Nephron progenitor cell (in vitro differentiated cells): Measurements from ENCODE around the gene TMEM140.
"Not testable (repeated sequence)": the region's sequence is repeated elsewhere in the genome, so short reads cannot be mapped to it uniquely, and the experiment has no call there.

ENCODE experiments used
- DNase-seq: peaks from one replicate; pipeline ENCODE4 v3.0.0; 2021
- H3K27ac Mint-ChIP-seq: 2 replicates; pipeline ENCODE4 v1.8.0; 2021; ENCODE audit warnings: mild to moderate bottlenecking, moderate library complexity, mixed read lengths
- H3K27me3 Mint-ChIP-seq: 2 replicates; pipeline ENCODE4 v1.8.0; 2021; ENCODE audit warnings: mild to moderate bottlenecking, low read depth, mixed read lengths; ENCODE audit not compliant: poor library complexity
- H3K36me3 Mint-ChIP-seq: 2 replicates; pipeline ENCODE4 v1.8.0; 2021; ENCODE audit warnings: low read depth, mixed read lengths
- H3K4me1 Mint-ChIP-seq: 2 replicates; pipeline ENCODE4 v1.8.0; 2021; ENCODE audit warnings: mixed read lengths
- H3K4me3 Mint-ChIP-seq: 2 replicates; pipeline ENCODE4 v1.8.0; 2021; ENCODE audit warnings: mild to moderate bottlenecking, moderate library complexity, mixed read lengths
- H3K9me3 Mint-ChIP-seq: 2 replicates; pipeline ENCODE4 v1.8.0; 2021; ENCODE audit warnings: mild to moderate bottlenecking, moderate library complexity, mixed read lengths
- TF ChIP-seq, protein P1 (sequence below): fragments of 200-600 bp; sonication (generic); IDR thresholded peaks from 2 replicates; pipeline ENCODE4 v1.5.0; 2021; ENCODE audit warnings: antibody characterized with exemption

The TMEM140 gene

DNA sequence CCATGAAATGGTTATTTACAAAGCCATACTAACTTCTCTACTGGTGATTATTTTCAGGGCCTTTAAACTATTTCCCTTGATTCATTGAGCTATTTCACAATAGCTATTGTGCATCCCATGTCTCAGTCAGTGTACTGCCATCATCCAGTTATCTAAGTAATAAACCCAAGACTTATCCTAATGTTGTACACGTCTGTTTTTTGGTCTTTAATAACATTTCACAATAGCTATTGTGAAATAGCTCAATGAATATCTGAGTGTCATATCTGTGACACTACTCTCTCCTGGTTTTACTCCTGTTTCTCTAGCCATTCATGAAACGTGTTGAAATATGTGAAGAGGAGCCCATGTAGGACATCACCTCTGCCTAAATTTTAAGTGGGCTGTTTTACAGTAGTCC lies 36.5 kb upstream of the TMEM140 start:
- Mint-ChIP-seq H3K27ac (no peak overlapping the region), H3K4me1 (no peaks in the 10 kb centered on the region), H3K4me3 (no peak overlapping the region), H3K27me3 (peaks cover 8% of the 10 kb centered on the region), H3K36me3 (no peaks in the 10 kb centered on the region), H3K9me3 (no peaks in the 10 kb centered on the region)
- no peak for DNase-seq
- TF ChIP-seq, protein P1, sequence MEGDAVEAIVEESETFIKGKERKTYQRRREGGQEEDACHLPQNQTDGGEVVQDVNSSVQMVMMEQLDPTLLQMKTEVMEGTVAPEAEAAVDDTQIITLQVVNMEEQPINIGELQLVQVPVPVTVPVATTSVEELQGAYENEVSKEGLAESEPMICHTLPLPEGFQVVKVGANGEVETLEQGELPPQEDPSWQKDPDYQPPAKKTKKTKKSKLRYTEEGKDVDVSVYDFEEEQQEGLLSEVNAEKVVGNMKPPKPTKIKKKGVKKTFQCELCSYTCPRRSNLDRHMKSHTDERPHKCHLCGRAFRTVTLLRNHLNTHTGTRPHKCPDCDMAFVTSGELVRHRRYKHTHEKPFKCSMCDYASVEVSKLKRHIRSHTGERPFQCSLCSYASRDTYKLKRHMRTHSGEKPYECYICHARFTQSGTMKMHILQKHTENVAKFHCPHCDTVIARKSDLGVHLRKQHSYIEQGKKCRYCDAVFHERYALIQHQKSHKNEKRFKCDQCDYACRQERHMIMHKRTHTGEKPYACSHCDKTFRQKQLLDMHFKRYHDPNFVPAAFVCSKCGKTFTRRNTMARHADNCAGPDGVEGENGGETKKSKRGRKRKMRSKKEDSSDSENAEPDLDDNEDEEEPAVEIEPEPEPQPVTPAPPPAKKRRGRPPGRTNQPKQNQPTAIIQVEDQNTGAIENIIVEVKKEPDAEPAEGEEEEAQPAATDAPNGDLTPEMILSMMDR = no peak

DNA sequence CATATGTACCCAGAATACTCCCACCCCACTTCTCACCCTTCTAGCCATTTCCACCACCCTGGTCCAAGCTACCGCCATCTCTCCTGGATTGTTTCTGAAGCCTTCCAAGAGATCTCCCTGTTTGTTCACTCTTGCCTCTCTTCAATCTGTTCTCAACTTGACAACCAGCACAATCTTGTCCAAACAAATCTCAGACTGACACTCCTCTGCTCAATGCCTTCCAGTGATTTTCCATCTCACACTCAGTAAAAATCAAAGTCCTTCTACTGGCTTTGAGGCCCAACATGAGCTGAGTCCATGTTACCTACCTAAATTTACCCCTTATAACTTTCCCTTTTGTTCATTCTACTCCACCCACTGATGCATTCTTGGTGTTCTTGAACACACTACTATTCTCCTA lies 33.2 kb upstream of the TMEM140 start:
- H3K27me3 Mint-ChIP-seq = no peaks in the 10 kb centered on the region
- no peak overlapping the region for H3K4me3 Mint-ChIP-seq
- TF ChIP-seq, protein P1 = no peak
- no peak overlapping the region for H3K27ac Mint-ChIP-seq
- H3K4me1 Mint-ChIP-seq = no peaks in the 10 kb centered on the region
- peaks cover 7% of the 10 kb centered on the region for H3K9me3 Mint-ChIP-seq
- no peak for DNase-seq
- peaks cover 6% of the 10 kb centered on the region for H3K36me3 Mint-ChIP-seq

DNA sequence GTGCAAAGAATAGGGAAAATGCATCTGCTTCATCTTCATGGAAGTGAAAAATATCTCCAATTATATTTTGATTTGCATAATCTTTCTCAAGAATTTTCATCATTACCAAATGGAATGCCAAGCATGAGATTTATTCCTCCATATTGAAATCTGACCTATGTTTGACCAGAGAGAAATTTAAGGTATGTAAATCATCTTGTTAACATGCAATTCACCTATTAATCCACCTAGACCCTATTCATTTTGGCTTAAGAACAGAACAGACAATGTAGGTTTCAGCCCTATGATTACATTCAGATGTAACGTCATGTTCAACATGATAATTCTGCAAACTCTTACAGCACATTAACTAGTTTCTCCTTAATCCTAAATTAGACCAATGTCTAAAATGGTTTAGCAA lies 30.8 kb upstream of the TMEM140 start:
- Mint-ChIP-seq H3K27ac (no peak overlapping the region), H3K36me3 (peaks cover 17% of the 10 kb centered on the region), H3K27me3 (no peaks in the 10 kb centered on the region), H3K9me3 (peaks cover 25% of the 10 kb centered on the region), H3K4me1 (no peaks in the 10 kb centered on the region), H3K4me3 (no peak overlapping the region)
- TF ChIP-seq, protein P1 = no peak
- DNase-seq = no peak

DNA sequence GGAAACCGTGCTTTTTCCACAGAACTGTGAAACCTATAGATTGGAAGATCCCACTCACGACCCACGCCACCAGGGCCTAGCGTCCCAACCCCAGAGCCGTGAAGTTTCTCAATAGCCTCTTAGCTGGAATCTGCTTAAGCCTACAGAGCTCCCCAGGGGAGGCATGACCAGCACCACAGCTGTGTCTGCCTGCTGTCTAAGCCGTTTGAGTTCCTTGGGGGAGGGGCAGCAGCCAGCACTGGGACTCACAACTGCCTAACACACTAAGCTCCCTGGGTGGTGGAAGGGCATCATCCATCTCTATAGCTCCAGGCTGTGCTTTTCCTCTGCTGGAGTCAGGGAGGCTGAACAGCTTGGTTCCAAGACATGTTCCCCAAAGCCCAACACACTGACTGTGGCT lies 26.0 kb upstream of the TMEM140 start:
- no peak overlapping the region for H3K4me3 Mint-ChIP-seq
- no peaks in the 10 kb centered on the region for H3K4me1 Mint-ChIP-seq
- H3K27ac Mint-ChIP-seq = no peak overlapping the region
- TF ChIP-seq, protein P1 = no peak
- H3K9me3 Mint-ChIP-seq = peaks cover 25% of the 10 kb centered on the region
- no peaks in the 10 kb centered on the region for H3K27me3 Mint-ChIP-seq
- no peak for DNase-seq
- peaks cover 17% of the 10 kb centered on the region for H3K36me3 Mint-ChIP-seq

DNA sequence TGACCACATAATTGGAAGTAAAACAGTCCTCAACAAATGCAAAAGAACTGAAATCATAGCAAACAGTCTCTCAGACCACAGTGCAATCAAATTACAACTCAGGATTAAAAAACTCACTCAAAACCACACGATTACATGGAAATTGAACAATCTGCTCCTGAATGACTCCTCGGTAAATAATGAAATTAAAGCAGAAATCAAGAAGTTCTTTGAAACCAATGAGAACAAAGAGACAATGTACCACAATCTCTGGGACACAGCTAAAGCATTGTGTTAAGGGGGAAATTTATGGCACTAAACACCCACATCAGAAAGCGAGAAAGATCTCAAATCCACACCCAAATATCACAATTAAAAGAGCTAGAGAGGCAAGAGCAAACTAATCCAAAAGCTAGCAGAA lies 23.2 kb upstream of the TMEM140 start:
- H3K4me1 Mint-ChIP-seq, H3K4me3 Mint-ChIP-seq, DNase-seq, H3K27me3 Mint-ChIP-seq, H3K27ac Mint-ChIP-seq: not testable (repeated sequence)
- Mint-ChIP-seq H3K9me3 (peaks cover 18% of the 10 kb centered on the region), H3K36me3 (peaks cover 11% of the 10 kb centered on the region)

DNA sequence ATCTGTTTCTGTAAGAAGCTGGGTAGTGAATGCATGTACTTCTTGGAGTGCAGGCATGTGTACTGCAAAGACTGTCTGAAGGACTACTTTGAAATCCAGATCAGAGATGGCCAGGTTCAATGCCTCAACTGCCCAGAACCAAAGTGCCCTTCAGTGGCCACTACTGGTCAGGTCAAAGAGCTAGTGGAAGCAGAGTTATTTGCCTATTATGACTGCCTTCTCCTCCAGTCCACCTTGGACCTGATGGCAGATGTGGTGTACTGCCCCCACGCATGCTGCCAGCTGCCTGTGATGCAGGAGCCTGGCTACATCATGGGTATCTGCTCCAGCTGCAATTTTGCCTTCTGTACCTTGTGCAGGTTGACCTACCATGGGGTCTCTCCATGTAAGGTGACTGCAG lies 18.9 kb upstream of the TMEM140 start:
- no peaks in the 10 kb centered on the region for H3K4me1 Mint-ChIP-seq
- H3K4me3 Mint-ChIP-seq = no peak overlapping the region
- no peak for DNase-seq
- H3K9me3 Mint-ChIP-seq = peaks cover 24% of the 10 kb centered on the region
- no peak overlapping the region for H3K27ac Mint-ChIP-seq
- H3K27me3 Mint-ChIP-seq = no peaks in the 10 kb centered on the region
- TF ChIP-seq, protein P1 = no peak
- peaks cover 16% of the 10 kb centered on the region for H3K36me3 Mint-ChIP-seq

DNA sequence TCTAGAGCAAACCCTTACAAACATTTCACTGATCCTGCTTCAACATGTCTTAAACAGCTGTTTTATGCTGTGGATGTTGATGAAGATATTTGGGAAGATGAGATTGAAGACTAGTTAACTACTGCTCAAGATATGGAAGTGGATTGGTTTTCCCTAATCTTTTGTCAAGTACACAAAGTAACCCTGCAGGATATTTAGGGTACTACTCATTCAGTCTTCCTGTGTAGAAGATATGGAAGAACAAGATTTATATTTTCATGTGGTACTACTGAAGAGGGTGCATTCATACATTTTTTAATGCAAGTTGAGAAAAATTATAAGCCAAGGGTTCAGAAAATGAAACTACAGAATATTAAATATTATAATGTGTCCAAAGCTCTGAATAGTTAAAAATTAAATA lies 18.3 kb upstream of the TMEM140 start:
- TF ChIP-seq, protein P1 = no peak
- no peaks in the 10 kb centered on the region for H3K27me3 Mint-ChIP-seq
- H3K27ac Mint-ChIP-seq = no peak overlapping the region
- peaks cover 16% of the 10 kb centered on the region for H3K36me3 Mint-ChIP-seq
- H3K9me3 Mint-ChIP-seq = peaks cover 24% of the 10 kb centered on the region
- H3K4me1 Mint-ChIP-seq = peaks cover 4% of the 10 kb centered on the region
- DNase-seq = no peak
- no peak overlapping the region for H3K4me3 Mint-ChIP-seq
